K562 (cell line): Measurements from ENCODE around the gene EGFL7. TPM values are rescaled to one million over a fixed set of nuclear protein-coding genes. Genes with fewer than 3 reads are reported as not detected.

Experiments
- ARHGAP35 ChIP-seq: fragments of 450-650 bp; IDR thresholded peaks from 2 replicates; pipeline ENCODE4 v1.6.1; 2018; ENCODE audit not compliant: partially characterized antibody
- CEBPG ChIP-seq, 3 experiments: fragments of 200-800 bp in 1 of 3; sonication (Bioruptor generic) in 1 of 3; sonication (generic) in 1 of 3; formaldehyde crosslinking in 1 of 3; IDR thresholded peaks in 2 of 3; conservative IDR thresholded peaks in 1 of 3; 2 replicates each; pipeline versions ENCODE4 v1.6.1 to v1.8.0; 2016 to 2022; ENCODE audit warnings: missing compliant biosample characterization in 2 of 3, missing genetic modification characterization in 2 of 3, mild to moderate bottlenecking in 1 of 3, missing genetic modification reagents in 1 of 3
- ESRRA ChIP-seq: fragments of 450-650 bp; IDR thresholded peaks from 2 replicates; pipeline ENCODE4 v1.6.1; 2014; ENCODE audit warnings: low read depth, mild to moderate bottlenecking, moderate library complexity, borderline replicate concordance
- EWSR1 ChIP-seq: fragments of 450-650 bp; IDR thresholded peaks from 2 replicates; pipeline ENCODE4 v1.6.1; 2018; ENCODE audit warnings: borderline replicate concordance, mild to moderate bottlenecking, low read depth, moderate library complexity; ENCODE audit not compliant: partially characterized antibody
- MCM2 ChIP-seq: fragments of 450-650 bp; IDR thresholded peaks from 2 replicates; pipeline ENCODE4 v1.6.1; 2017; ENCODE audit warnings: low read depth, mild to moderate bottlenecking
- NCOR1 ChIP-seq: fragments of 450-650 bp; IDR thresholded peaks from 2 replicates; pipeline ENCODE4 v1.6.1; 2016; ENCODE audit warnings: mild to moderate bottlenecking, moderate library complexity
- NFE2 ChIP-seq: IDR thresholded peaks from 2 replicates; pipeline ENCODE4 v1.6.1; 2014; ENCODE audit warnings: antibody characterized with exemption, low read depth
- OTX1 ChIP-seq: fragments of 450-650 bp; formaldehyde crosslinking; IDR thresholded peaks from 2 replicates; pipeline ENCODE4 v1.4.0; 2022; ENCODE audit warnings: mild to moderate bottlenecking
- PHTF2 ChIP-seq: fragments of 250-450 bp; sonication (Bioruptor Pico); IDR thresholded peaks from 2 replicates; pipeline ENCODE4 v1.5.0; 2021; ENCODE audit warnings: mild to moderate bottlenecking
- PPARD ChIP-seq: fragments of 250-450 bp; sonication (Bioruptor Pico); IDR thresholded peaks from 2 replicates; pipeline ENCODE4 v1.8.0; 2022; ENCODE audit warnings: inconsistent platforms, mild to moderate bottlenecking, moderate library complexity
- TAF15 ChIP-seq: fragments of 200-400 bp; formaldehyde crosslinking; IDR thresholded peaks from 2 replicates; pipeline ENCODE4 v1.6.1; 2017; ENCODE audit warnings: mild to moderate bottlenecking, low read depth, low read length, moderate library complexity
- ZBTB8A ChIP-seq: fragments of 450-650 bp; IDR thresholded peaks from 2 replicates; pipeline ENCODE4 v1.6.1; 2018; ENCODE audit warnings: mild to moderate bottlenecking, moderate library complexity; ENCODE audit not compliant: partially characterized antibody
- ZEB2 ChIP-seq: fragments of 450-650 bp; IDR thresholded peaks from 2 replicates; pipeline ENCODE4 v1.6.1; 2016
- ZNF143 ChIP-seq: sonication (generic); formaldehyde crosslinking; IDR thresholded peaks from 2 replicates; pipeline ENCODE4 v1.9.0; 2022; ENCODE audit warnings: mild to moderate bottlenecking, missing genetic modification reagents
- ZNF184 ChIP-seq: sonication (generic); formaldehyde crosslinking; IDR thresholded peaks from 2 replicates; pipeline ENCODE4 v1.5.0; 2020; ENCODE audit warnings: missing genetic modification reagents
- ZNF197 ChIP-seq: fragments of 200-800 bp; sonication (Bioruptor generic); IDR thresholded peaks from 2 replicates; pipeline ENCODE4 v1.6.1; 2016; ENCODE audit warnings: low read depth, missing genetic modification characterization, missing compliant biosample characterization
- ZNF224 ChIP-seq: sonication (generic); formaldehyde crosslinking; IDR thresholded peaks from 2 replicates; pipeline ENCODE4 v1.8.0; 2022; ENCODE audit warnings: mild to moderate bottlenecking, missing genetic modification reagents
- ZNF586 ChIP-seq: fragments of 450-650 bp; formaldehyde crosslinking; conservative IDR thresholded peaks from 2 replicates; pipeline ENCODE4 v1.4.0; 2020; ENCODE audit warnings: mild to moderate bottlenecking, moderate library complexity
- polyA plus RNA-seq, 8 experiments: library from polyadenylated mRNA; depleted of rRNA in 4 of 8; stranded (reverse) in 5 of 8; unstranded in 3 of 8; fragments of >200 nt; fragmentation: Nextera tagmentation in 2 of 8; fragmentation: Illumina TruSeq in 1 of 8; extraction: Ambion mirVana in 2 of 8; extraction: Trizol in 1 of 8; gene quantifications; 2 replicates each; pipeline versions ENCODE4 v1.2.1 to v1.2.3, GENCODE V29; 2011 to 2014; ENCODE audit warnings: inconsistent platforms in 1 of 8, missing spikeins in 1 of 8
- total RNA-seq, 7 experiments: library from RNA; depleted of rRNA in 6 of 7; stranded (reverse); fragments of >200 nt in 6 of 7; fragmentation: Illumina TruSeq in 2 of 7; extraction: Trizol in 2 of 7; gene quantifications; 2 replicates each; pipeline versions ENCODE4 v1.2.1 to v1.2.3, GENCODE V29; 2011 to 2021; ENCODE audit warnings: low replicate concordance in 1 of 7
- TF ChIP-seq, protein P1 (sequence below): fragments of 450-650 bp; IDR thresholded peaks from 2 replicates; pipeline ENCODE4 v1.6.1; 2016; ENCODE audit warnings: antibody characterized with exemption
- TF ChIP-seq, protein P2 (sequence below): fragments of 450-650 bp; formaldehyde crosslinking; IDR thresholded peaks from 2 replicates; pipeline ENCODE4 v1.4.0; 2020; ENCODE audit warnings: mild to moderate bottlenecking, mixed read lengths
- TF ChIP-seq, protein P3 (sequence below): fragments of 450-650 bp; IDR thresholded peaks from 2 replicates; pipeline ENCODE4 v1.6.1; 2018; ENCODE audit not compliant: partially characterized antibody

EGFL7 gene
- total and polyA plus RNA-seq, 9 of the 15 experiments (the other 6 are each of a cell fraction or from before 2014, with no cell fraction given), result 1.5 to 286 (median 55.5) TPM

DNA sequence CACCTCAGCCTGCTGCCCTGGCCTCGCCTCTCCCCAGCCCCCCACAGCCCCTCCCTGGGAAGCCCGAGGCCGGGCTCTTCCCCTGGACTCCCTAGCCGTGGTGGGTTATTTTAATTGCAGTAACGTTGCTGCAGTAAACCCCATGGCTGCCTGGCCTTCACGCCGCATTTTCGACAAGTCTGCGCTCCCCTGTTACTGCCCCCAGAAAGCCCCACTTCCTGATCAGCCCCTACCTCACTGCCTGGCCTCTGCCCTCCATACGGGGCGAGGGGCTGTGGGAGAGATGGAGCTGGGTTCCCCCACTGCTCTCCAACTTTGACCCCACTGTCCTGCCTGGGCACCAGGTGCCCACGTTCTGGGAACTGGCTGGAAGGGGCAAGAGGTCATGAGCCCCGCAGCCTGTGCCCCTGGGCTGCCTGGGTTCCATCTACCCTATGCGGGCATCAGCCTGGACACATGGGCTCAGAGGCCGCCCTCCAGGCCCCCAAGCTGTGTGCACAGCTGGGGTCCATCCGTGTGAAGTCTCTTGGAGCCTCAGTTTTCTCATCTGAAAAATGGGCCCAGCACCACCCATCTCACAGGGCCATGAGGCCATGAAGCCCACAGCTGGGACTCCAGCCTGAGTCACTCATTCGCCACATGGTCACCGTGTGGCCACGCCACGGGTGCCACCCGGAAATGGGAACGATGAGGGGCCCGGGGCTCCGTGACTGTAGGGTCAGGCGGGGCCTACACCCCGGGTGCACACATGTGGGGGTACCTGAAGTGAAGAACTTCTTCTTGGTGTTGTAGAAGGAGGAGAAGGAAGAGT, 11.5 kb downstream of the EGFL7 start (continued):
- no peak for TF ChIP-seq EWSR1
- TF ChIP-seq ZNF586 (CRISPR knock-in tag), result no peak
- no peak for TF ChIP-seq ZNF143 (CRISPR knock-in tag)
- no peak for TF ChIP-seq ARHGAP35
- TF ChIP-seq PPARD (CRISPR knock-in tag), result no peak
- TF ChIP-seq ZBTB8A, result no peak
- TF ChIP-seq ZNF184, result no peak
- TF ChIP-seq NCOR1, result peak; percentile 39
- TF ChIP-seq ZNF197 (CRISPR knock-in tag), result no peak
- TF ChIP-seq ZEB2, result no peak
- no peak for TF ChIP-seq CEBPG (CRISPR knock-in tag; IDR thresholded peaks at IDR 0.05)
- TF ChIP-seq CEBPG (tag; conservative IDR thresholded peaks at IDR 0.05 in 1 of 2, IDR thresholded peaks at IDR 0.05 in 1 of 2), result no peak
- TF ChIP-seq, protein P1, sequence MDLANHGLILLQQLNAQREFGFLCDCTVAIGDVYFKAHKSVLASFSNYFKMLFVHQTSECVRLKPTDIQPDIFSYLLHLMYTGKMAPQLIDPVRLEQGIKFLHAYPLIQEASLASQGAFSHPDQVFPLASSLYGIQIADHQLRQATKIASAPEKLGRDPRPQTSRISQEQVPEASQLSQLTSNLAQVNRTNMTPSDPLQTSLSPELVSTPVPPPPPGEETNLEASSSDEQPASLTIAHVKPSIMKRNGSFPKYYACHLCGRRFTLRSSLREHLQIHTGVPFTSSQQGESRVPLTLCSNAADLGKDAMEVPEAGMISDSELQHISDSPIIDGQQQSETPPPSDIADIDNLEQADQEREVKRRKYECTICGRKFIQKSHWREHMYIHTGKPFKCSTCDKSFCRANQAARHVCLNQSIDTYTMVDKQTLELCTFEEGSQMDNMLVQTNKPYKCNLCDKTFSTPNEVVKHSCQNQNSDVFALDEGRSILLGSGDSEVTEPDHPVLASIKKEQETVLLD, result 0 out of 2 replicates have a peak, but pooled peaks have one; percentile 15
- TF ChIP-seq OTX1 (CRISPR knock-in tag), result no peak
- TF ChIP-seq, protein P2, sequence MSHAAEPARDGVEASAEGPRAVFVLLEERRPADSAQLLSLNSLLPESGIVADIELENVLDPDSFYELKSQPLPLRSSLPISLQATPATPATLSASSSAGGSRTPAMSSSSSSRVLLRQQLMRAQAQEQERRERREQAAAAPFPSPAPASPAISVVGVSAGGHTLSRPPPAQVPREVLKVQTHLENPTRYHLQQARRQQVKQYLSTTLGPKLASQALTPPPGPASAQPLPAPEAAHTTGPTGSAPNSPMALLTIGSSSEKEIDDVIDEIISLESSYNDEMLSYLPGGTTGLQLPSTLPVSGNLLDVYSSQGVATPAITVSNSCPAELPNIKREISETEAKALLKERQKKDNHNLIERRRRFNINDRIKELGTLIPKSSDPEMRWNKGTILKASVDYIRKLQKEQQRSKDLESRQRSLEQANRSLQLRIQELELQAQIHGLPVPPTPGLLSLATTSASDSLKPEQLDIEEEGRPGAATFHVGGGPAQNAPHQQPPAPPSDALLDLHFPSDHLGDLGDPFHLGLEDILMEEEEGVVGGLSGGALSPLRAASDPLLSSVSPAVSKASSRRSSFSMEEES (CRISPR knock-in tag), result no peak
- no peak for TF ChIP-seq PHTF2 (CRISPR knock-in tag)
- no peak for TF ChIP-seq MCM2
- TF ChIP-seq ESRRA, result 0 out of 2 replicates have a peak, but pooled peaks have one; percentile 19
- TF ChIP-seq, protein P3, sequence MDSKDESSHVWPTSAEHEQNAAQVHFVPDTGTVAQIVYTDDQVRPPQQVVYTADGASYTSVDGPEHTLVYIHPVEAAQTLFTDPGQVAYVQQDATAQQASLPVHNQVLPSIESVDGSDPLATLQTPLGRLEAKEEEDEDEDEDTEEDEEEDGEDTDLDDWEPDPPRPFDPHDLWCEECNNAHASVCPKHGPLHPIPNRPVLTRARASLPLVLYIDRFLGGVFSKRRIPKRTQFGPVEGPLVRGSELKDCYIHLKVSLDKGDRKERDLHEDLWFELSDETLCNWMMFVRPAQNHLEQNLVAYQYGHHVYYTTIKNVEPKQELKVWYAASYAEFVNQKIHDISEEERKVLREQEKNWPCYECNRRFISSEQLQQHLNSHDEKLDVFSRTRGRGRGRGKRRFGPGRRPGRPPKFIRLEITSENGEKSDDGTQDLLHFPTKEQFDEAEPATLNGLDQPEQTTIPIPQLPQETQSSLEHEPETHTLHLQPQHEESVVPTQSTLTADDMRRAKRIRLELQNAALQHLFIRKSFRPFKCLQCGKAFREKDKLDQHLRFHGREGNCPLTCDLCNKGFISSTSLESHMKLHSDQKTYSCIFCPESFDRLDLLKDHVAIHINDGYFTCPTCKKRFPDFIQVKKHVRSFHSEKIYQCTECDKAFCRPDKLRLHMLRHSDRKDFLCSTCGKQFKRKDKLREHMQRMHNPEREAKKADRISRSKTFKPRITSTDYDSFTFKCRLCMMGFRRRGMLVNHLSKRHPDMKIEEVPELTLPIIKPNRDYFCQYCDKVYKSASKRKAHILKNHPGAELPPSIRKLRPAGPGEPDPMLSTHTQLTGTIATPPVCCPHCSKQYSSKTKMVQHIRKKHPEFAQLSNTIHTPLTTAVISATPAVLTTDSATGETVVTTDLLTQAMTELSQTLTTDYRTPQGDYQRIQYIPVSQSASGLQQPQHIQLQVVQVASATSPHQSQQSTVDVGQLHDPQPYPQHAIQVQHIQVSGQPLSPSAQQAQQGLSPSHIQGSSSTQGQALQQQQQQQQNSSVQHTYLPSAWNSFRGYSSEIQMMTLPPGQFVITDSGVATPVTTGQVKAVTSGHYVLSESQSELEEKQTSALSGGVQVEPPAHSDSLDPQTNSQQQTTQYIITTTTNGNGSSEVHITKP, result no peak
- TF ChIP-seq NFE2, result no peak
- TF ChIP-seq TAF15, result peak; percentile 93
- no peak for TF ChIP-seq ZNF224 (CRISPR knock-in tag)
